ENCODE measurements around the gene MAP6D1. TPM values are rescaled to one million over a fixed set of nuclear protein-coding genes. Genes with fewer than 3 reads are reported as not detected.

The MAP6D1 gene
- total RNA-seq, 1 donor from 2014 or later, result 1.2 TPM

- H3K36me3 ChIP-seq, result no peaks in the 10 kb centered on the region
- ATAC-seq, result no peak
- TF ChIP-seq CTCF (IDR thresholded peaks at IDR 0.05), result no peak
Measured at GRCh38 chr3:183817639-183818038, 7.7 kb downstream of the MAP6D1 start.

DNA sequence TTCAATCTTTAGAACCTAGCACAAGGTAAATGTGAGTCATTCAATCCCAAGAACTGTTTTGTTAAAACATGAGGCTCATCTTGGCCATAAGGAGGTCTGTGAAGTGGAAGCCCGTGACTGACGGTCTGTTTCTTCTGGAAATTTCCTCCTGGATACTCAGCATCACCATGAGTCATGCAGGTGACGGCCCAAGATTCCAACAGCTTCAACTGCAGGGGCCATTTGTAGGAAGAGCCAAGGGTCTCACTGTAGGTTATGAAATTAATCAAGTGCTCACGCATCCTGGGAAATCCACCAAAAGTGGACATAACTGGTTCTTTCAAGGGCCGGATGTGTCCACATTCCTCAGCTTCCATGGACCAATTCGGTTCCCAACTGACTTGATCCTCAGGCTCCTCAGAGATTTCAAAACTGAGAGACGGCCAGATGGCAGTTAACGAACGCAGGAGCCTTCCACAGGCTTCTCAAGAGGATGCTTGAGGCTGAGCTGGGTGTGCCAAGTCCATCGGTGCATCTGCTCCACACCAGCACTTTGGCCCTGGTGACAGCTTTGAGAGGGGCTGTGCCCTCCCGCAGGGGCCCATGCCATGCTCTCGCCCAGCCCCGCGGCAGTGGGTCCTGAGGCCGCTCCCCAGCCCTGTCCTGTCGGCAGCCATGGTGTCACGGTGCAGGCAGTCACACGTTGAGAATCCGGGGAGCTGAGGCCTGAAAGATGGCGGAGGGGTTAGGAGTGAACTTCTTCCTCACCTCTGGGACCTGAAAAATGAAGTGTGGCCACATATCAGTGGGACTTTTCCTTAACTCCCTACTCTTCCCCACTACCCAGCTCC, 8.5 kb downstream of the MAP6D1 start:
- intact Hi-C loops (cut with DNase I), result no loop called here

More at GRCh38 chr3:183817639-183818038, 7.7 kb downstream of the MAP6D1 start:
- no peaks in the 10 kb centered on the region for H3K4me1 ChIP-seq
- H3K27me3 ChIP-seq, result no peaks in the 10 kb centered on the region
- intact Hi-C loops (cut with DNase I), result no loop called here
- no peaks in the 10 kb centered on the region for H3K9me3 ChIP-seq
- H3K4me3 ChIP-seq, result no peak overlapping the region
- DNase-seq, result no peak
- H3K27ac ChIP-seq, result no peak overlapping the region

DNA sequence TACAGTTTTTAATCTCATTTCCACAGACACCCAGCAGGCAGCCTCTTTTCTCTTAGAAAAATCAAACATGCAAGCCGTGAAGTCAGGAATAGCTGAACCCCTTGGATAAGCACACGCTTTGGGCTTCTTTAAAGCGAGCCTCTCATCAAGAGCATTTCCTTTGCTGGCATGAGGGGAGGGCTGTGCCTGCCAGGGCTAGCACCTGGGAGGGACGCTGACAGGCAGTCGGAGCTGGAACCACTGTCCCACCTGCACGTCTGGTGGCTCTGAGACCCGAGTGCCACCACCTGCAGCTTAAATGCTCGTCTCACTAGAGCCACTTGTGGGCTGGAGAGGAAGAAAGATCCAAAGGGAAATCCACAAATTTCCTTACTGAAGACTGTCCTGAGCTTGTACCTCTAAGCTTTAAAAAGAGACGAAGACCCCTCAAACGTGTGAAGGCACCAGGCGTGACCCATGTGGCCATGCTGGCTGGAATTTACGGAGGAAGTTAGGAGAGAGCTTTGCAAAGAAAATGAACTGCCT, 9.4 kb downstream of the MAP6D1 start:
- ATAC-seq (no peak), DNase-seq (no peak)
- TF ChIP-seq CTCF (IDR thresholded peaks at IDR 0.05), result no peak
- Histone ChIP-seq H3K36me3 (peaks cover 15% of the 10 kb centered on the region), H3K9me3 (no peaks in the 10 kb centered on the region), H3K4me1 (no peaks in the 10 kb centered on the region), H3K27me3 (no peaks in the 10 kb centered on the region), H3K27ac (no peak overlapping the region), H3K4me3 (no peak overlapping the region)
- intact Hi-C loops (cut with DNase I), result no loop called here

More for the DNA sequence above, 8.5 kb downstream of the MAP6D1 start:
- no peak overlapping the region for H3K27ac ChIP-seq
- H3K4me1 ChIP-seq, result no peaks in the 10 kb centered on the region
- peaks cover 6% of the 10 kb centered on the region for H3K36me3 ChIP-seq
- DNase-seq (no peak), ATAC-seq (no peak)
- H3K27me3 ChIP-seq, result no peaks in the 10 kb centered on the region
- no peak overlapping the region for H3K4me3 ChIP-seq
- TF ChIP-seq CTCF (IDR thresholded peaks at IDR 0.05), result no peak
- no peaks in the 10 kb centered on the region for H3K9me3 ChIP-seq

- no peak for TF ChIP-seq CTCF (IDR thresholded peaks at IDR 0.05)
- Histone ChIP-seq H3K4me3 (no peak overlapping the region), H3K9me3 (no peaks in the 10 kb centered on the region), H3K27me3 (no peaks in the 10 kb centered on the region), H3K36me3 (peaks cover 20% of the 10 kb centered on the region), H3K27ac (no peak overlapping the region), H3K4me1 (no peaks in the 10 kb centered on the region)
- ATAC-seq (no peak), DNase-seq (no peak)
- intact Hi-C loops (cut with DNase I), result no loop called here
Measured at GRCh38 chr3:183815563-183815940, 9.8 kb downstream of the MAP6D1 start.

GRCh38 chr3:183814240-183814639, 11.1 kb downstream of the MAP6D1 start:
- no peaks in the 10 kb centered on the region for H3K9me3 ChIP-seq
- H3K4me1 ChIP-seq, result no peaks in the 10 kb centered on the region
- no peak for TF ChIP-seq CTCF (IDR thresholded peaks at IDR 0.05)
- H3K27me3 ChIP-seq, result no peaks in the 10 kb centered on the region
- H3K36me3 ChIP-seq, result peaks cover 33% of the 10 kb centered on the region
- H3K4me3 ChIP-seq, result no peak overlapping the region
- intact Hi-C loops (cut with DNase I), result no loop called here
- ATAC-seq, result no peak
- DNase-seq, result no peak
- H3K27ac ChIP-seq, result no peak overlapping the region
